CD4-positive, alpha-beta T cell treated with Interleukin-12 subunit alpha and Interleukin-12 subunit beta, for 1 hour (primary cell): ENCODE measurements around the gene S100G.
"Not testable (repeated sequence)": the region's sequence is repeated elsewhere in the genome, so short reads cannot be mapped to it uniquely, and the experiment has no call there.

Experiments used
- DNase-seq: peaks from one replicate; pipeline ENCODE4 v3.0.0-alpha.2; 2020

Gene S100G

GRCh38 chrX:16649858-16650257, at the start of gene S100G:
TSS of gene S100G (plus strand) at chrX:16650158. CDS start at chrX:16651007, 849 bp downstream.
- DNase-seq, result no peak

- DNase-seq, result no peak
Measured at GRCh38 chrX:16601885-16602284, 48.1 kb upstream of the S100G start.

GRCh38 chrX:16603235-16603634, 46.7 kb upstream of the S100G start:
- DNase-seq, result not testable (repeated sequence)

GRCh38 chrX:16603822-16604221, 46.1 kb upstream of the S100G start:
- DNase-seq, result peak; percentile 4

- no peak for DNase-seq
Measured at GRCh38 chrX:16604337-16604736, 45.6 kb upstream of the S100G start.

- no peak for DNase-seq
Measured at GRCh38 chrX:16606142-16606720, 43.7 kb upstream of the S100G start.

GRCh38 chrX:16610121-16610621, 39.8 kb upstream of the S100G start:
- no peak for DNase-seq

- DNase-seq, result not testable (repeated sequence)
Measured at GRCh38 chrX:16610654-16611053, 39.3 kb upstream of the S100G start.

- no peak for DNase-seq
Measured at GRCh38 chrX:16612257-16612897, 37.6 kb upstream of the S100G start.

GRCh38 chrX:16617382-16617781, 32.6 kb upstream of the S100G start:
- DNase-seq, result no peak

GRCh38 chrX:16618422-16618821, 31.5 kb upstream of the S100G start:
- no peak for DNase-seq

GRCh38 chrX:16619024-16619423, 30.9 kb upstream of the S100G start:
- no peak for DNase-seq

- not testable (repeated sequence) for DNase-seq
Measured at GRCh38 chrX:16628511-16628910, 21.4 kb upstream of the S100G start.

GRCh38 chrX:16628946-16629595, 20.9 kb upstream of the S100G start:
- DNase-seq, result no peak

GRCh38 chrX:16629909-16630308, 20.0 kb upstream of the S100G start:
- no peak for DNase-seq

- DNase-seq, result no peak
Measured at GRCh38 chrX:16633754-16634153, 16.2 kb upstream of the S100G start.

GRCh38 chrX:16635040-16635439, 14.9 kb upstream of the S100G start:
- no peak for DNase-seq

GRCh38 chrX:16635596-16635995, 14.4 kb upstream of the S100G start:
- no peak for DNase-seq

GRCh38 chrX:16638533-16638932, 11.4 kb upstream of the S100G start:
- DNase-seq, result no peak

GRCh38 chrX:16639966-16640365, 10.0 kb upstream of the S100G start:
- no peak for DNase-seq

GRCh38 chrX:16640823-16641222, 9.1 kb upstream of the S100G start:
- no peak for DNase-seq

GRCh38 chrX:16643176-16643575, 6.8 kb upstream of the S100G start:
- no peak for DNase-seq

GRCh38 chrX:16646366-16647138, 3.4 kb upstream of the S100G start:
- DNase-seq, result no peak
